Sigmoid colon (tissue), 4 donors: ENCODE results near the gene EMP3.

ENCODE experiments used
- EP300 ChIP-seq, 4 donors: sonication (generic); formaldehyde crosslinking; IDR thresholded peaks; one replicate each; pipeline ENCODE4 v1.6.1; 2017; ENCODE audit warnings: antibody characterized with exemption in 4 of 4
- POLR2A ChIP-seq, 2 donors: fragments of 450-650 bp; IDR thresholded peaks; one replicate each; pipeline ENCODE4 v1.6.1; 2016; ENCODE audit warnings: antibody characterized with exemption in 2 of 2, mild to moderate bottlenecking in 2 of 2, moderate library complexity in 2 of 2
- POLR2AphosphoS5 ChIP-seq, 4 donors: sonication (generic); formaldehyde crosslinking; IDR thresholded peaks; one replicate each; pipeline ENCODE4 v1.6.1; 2017; ENCODE audit warnings: antibody characterized with exemption in 4 of 4
- TF ChIP-seq, protein P1 (sequence below), 4 experiments: fragments of 450-650 bp in 3 of 4; fragments of 200-600 bp in 1 of 4; IDR thresholded peaks; one replicate each; pipeline ENCODE4 v1.5.1; 2016 to 2019; ENCODE audit warnings: antibody characterized with exemption in 4 of 4, mild to moderate bottlenecking in 3 of 4, moderate library complexity in 2 of 4

DNA sequence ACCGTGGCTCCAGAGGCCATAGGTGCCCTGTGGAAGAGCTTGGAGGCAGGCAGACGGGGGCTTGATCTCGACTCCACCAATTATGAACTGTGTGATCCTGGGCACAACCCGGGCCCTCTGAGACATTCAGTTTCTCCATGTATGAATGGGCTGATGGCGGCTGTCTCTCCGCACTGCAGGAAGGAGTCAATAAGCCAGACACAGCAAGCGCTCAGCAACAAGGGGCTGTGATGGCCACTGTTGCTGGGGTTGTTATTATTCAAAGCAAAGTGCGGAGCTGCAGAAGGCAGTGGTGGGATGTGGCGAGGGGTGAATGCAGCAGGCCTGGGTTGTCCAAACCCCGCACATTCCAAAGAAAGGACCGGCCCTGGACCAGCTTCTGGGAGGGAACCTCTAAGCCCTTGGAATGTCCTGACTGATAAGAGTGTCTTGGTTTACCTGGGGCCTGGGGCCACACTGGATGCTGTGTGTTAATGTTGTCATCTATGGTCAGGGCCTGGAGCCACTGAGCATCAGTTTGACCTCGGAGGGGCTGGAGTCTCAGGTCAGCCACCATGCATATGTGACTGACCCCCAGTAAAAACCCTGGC lies 30.1 kb downstream of the EMP3 start:
- no peak for TF ChIP-seq POLR2AphosphoS5 (IDR thresholded peaks at IDR 0.05)
- TF ChIP-seq, protein P1, sequence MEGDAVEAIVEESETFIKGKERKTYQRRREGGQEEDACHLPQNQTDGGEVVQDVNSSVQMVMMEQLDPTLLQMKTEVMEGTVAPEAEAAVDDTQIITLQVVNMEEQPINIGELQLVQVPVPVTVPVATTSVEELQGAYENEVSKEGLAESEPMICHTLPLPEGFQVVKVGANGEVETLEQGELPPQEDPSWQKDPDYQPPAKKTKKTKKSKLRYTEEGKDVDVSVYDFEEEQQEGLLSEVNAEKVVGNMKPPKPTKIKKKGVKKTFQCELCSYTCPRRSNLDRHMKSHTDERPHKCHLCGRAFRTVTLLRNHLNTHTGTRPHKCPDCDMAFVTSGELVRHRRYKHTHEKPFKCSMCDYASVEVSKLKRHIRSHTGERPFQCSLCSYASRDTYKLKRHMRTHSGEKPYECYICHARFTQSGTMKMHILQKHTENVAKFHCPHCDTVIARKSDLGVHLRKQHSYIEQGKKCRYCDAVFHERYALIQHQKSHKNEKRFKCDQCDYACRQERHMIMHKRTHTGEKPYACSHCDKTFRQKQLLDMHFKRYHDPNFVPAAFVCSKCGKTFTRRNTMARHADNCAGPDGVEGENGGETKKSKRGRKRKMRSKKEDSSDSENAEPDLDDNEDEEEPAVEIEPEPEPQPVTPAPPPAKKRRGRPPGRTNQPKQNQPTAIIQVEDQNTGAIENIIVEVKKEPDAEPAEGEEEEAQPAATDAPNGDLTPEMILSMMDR (IDR thresholded peaks at IDR 0.05), result no peak
- TF ChIP-seq POLR2A (IDR thresholded peaks at IDR 0.05), result no peak
- TF ChIP-seq EP300 (IDR thresholded peaks at IDR 0.05), result no peak
